ENCODE data around the gene C5AR2.

- TF ChIP-seq CTCF (conservative IDR thresholded peaks at IDR 0.05), result no peak
- no peak for TF ChIP-seq EZH2 (IDR thresholded peaks at IDR 0.05; ENCODE audit: low read depth)
These were observed 12.4 kb downstream of the C5AR2 start for GRCh38 chr19:47344425-47344824.
